ENCODE data around the gene ICAM2. TPM values are rescaled to one million over a fixed set of nuclear protein-coding genes. Genes with fewer than 3 reads are reported as not detected.

Gene ICAM2
- total and polyA plus RNA-seq, 4 donors: 58.7 to 77.7 (median 62.2) TPM

GRCh38 chr17:64028874-64029464 lies 8.5 kb upstream of the ICAM2 start:
- no peak overlapping the region for H3K9ac ChIP-seq (ENCODE audit: insufficient read depth in 1 of 2, low read length in 2 of 2)
- peak; percentile 66 for TF ChIP-seq CTCF (IDR thresholded peaks at IDR 0.05; ENCODE audit: control extremely low read depth, extremely low read depth)
- H3K9me3 ChIP-seq (ENCODE audit: control insufficient read depth in 4 of 4, insufficient read depth in 3 of 4, low read length in 3 of 4): no peaks in the 10 kb centered on the region
- no peak overlapping the region for H3K27ac ChIP-seq (ENCODE audit: low read depth in 1 of 2, low read length in 1 of 2)
- WGBS, 2 donors: 11 to 23% methylated on average over 3 of the region's 3 CpGs
- DNase-seq: peak; percentile 67 to 71 (median 68)
- ATAC-seq (ENCODE audit: insufficient read depth, low FRiP score): peak; percentile 40
- no peak overlapping the region for H3K4me3 ChIP-seq
- H3K27me3 ChIP-seq (ENCODE audit: control insufficient read depth in 3 of 3, insufficient read depth in 3 of 3, low read length in 2 of 3): no peaks in the 10 kb centered on the region
- peaks cover 0 to 8% (median 0%) of the 10 kb centered on the region in 5 donors for H3K4me1 ChIP-seq (ENCODE audit: control insufficient read depth in 5 of 5, insufficient read depth in 5 of 5, low read length in 5 of 5)
- H3K36me3 ChIP-seq (ENCODE audit: control insufficient read depth in 4 of 4, insufficient read depth in 4 of 4, low read length in 4 of 4): no peaks in the 10 kb centered on the region

- TF ChIP-seq CTCF (IDR thresholded peaks at IDR 0.05; ENCODE audit: control extremely low read depth, extremely low read depth): peak; percentile 91
- 2 to 3% methylated on average over 21 of the region's 21 CpGs for WGBS, 2 donors
- Histone ChIP-seq H3K9me3 (ENCODE audit: control insufficient read depth in 4 of 4, insufficient read depth in 3 of 4, low read length in 3 of 4) (no peaks in the 10 kb centered on the region), H3K27me3 (ENCODE audit: control insufficient read depth in 3 of 3, insufficient read depth in 3 of 3, low read length in 2 of 3) (no peaks in the 10 kb centered on the region), H3K36me3 (ENCODE audit: control insufficient read depth in 4 of 4, insufficient read depth in 4 of 4, low read length in 4 of 4) (no peaks in the 10 kb centered on the region), H3K4me3 (no peak overlapping the region), H3K27ac (ENCODE audit: low read depth in 1 of 2, low read length in 1 of 2) (peak overlapping the region in 1 of 2 donors; percentile 54), H3K4me1 (ENCODE audit: control insufficient read depth in 5 of 5, insufficient read depth in 5 of 5, low read length in 5 of 5) (peaks cover 0 to 8% (median 0%) of the 10 kb centered on the region in 5 donors), H3K9ac (ENCODE audit: insufficient read depth in 1 of 2, low read length in 2 of 2) (no peak overlapping the region)
- ATAC-seq (ENCODE audit: insufficient read depth, low FRiP score) (peak; percentile 78), DNase-seq (peak; percentile 69 to 80 (median 76))
Measured at GRCh38 chr17:64025732-64026294, 5.4 kb upstream of the ICAM2 start.

- H3K4me1 ChIP-seq (ENCODE audit: control insufficient read depth in 5 of 5, insufficient read depth in 5 of 5, low read length in 5 of 5): peaks cover 0 to 10% (median 6%) of the 10 kb centered on the region in 5 donors
- WGBS, 2 donors: 44 to 58% methylated on average over 19 of the region's 19 CpGs
- H3K9ac ChIP-seq (ENCODE audit: insufficient read depth in 1 of 2, low read length in 2 of 2): no peak overlapping the region
- H3K4me3 ChIP-seq: no peak overlapping the region
- peak; percentile 22 for ATAC-seq (ENCODE audit: insufficient read depth, low FRiP score)
- TF ChIP-seq CTCF (IDR thresholded peaks at IDR 0.05; ENCODE audit: control extremely low read depth, extremely low read depth): no peak
- peak overlapping the region in 1 of 2 donors; percentile 54 for H3K27ac ChIP-seq (ENCODE audit: low read depth in 1 of 2, low read length in 1 of 2)
- DNase-seq: no peak
- H3K27me3 ChIP-seq (ENCODE audit: control insufficient read depth in 3 of 3, insufficient read depth in 3 of 3, low read length in 2 of 3): no peaks in the 10 kb centered on the region
- no peaks in the 10 kb centered on the region for H3K9me3 ChIP-seq (ENCODE audit: control insufficient read depth in 4 of 4, insufficient read depth in 3 of 4, low read length in 3 of 4)
- H3K36me3 ChIP-seq (ENCODE audit: control insufficient read depth in 4 of 4, insufficient read depth in 4 of 4, low read length in 4 of 4): no peaks in the 10 kb centered on the region
Measured at GRCh38 chr17:64024781-64025731, 4.6 kb upstream of the ICAM2 start.

Measured in lung (tissue), 12 donors.